ENCODE measurements around the gene PCED1A. TPM values are rescaled to one million over a fixed set of nuclear protein-coding genes. Genes with fewer than 3 reads are reported as not detected.

PCED1A gene
- polyA plus RNA-seq, 1 experiment = 23.5 TPM

DNA sequence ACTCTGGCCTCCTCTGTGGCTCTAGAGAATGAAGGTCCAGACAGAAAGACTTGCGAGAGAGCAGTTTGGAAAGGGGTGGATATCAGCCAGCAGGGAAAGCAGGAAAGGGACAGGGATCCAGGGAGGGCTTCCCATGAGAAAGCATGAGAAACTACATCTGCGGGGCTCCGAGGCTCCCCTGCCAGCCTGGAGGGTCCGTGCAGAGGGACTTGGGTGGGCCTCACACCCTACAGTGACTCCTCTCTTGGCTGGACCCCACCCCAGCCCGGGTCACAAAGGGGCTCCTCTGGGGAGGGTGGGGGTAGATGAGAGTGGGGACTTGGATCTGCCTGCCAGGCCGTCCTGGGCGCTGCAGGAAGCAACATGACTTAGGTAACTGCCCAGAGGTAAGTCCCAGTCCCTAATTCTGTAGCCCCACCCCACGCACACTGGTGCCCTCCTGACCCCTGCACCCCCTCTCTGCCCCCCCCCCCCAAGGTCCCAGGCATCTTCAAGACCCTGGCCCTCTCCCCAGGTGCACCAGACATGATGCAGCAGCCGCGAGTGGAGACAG, 24.3 kb downstream of the PCED1A start, which contains the start of gene TMEM239:
TSS of gene TMEM239 (plus strand) at position 335 of the 553 bp plus-strand sequence. CDS start at position 526, 191 bp downstream.
- ChIA-PET CTCF (no interaction called here), POLR2A (no interaction called here)

GRCh38 chr20:2815242-2815900, 25.1 kb downstream of the PCED1A start:
- Histone ChIP-seq H3K4me3 (ENCODE audit: low read depth, low read length) (no peak overlapping the region), H3K27me3 (ENCODE audit: control insufficient read depth, insufficient read depth, low read length) (no peaks in the 10 kb centered on the region), H3K36me3 (ENCODE audit: control insufficient read depth, insufficient read depth, low read length) (no peaks in the 10 kb centered on the region)
- no peak for DNase-seq (ENCODE audit: low read depth)
- ChIA-PET CTCF (interaction anchor here (0.9 to 1.4 kb wide), 2 partner anchors 36 to 185 kb away, joined by 4 to 8 read pairs; no protein-coding TSS in a partner anchor), POLR2A (no interaction called here)
- no peak for TF ChIP-seq CTCF (IDR thresholded peaks at IDR 0.05; ENCODE audit: insufficient read depth, low read depth, low read length)

More for the DNA sequence above, 24.3 kb downstream of the PCED1A start, which contains the start of gene TMEM239:
- Histone ChIP-seq H3K27me3 (ENCODE audit: control insufficient read depth, insufficient read depth, low read length) (no peaks in the 10 kb centered on the region), H3K4me3 (ENCODE audit: low read depth, low read length) (no peak within 1 kb of the TSS), H3K36me3 (ENCODE audit: control insufficient read depth, insufficient read depth, low read length) (no peaks in the 10 kb centered on the region)
- no peak for DNase-seq (ENCODE audit: low read depth)
- no peak for TF ChIP-seq CTCF (IDR thresholded peaks at IDR 0.05; ENCODE audit: insufficient read depth, low read depth, low read length)

- DNase-seq (ENCODE audit: low read depth) = peak; percentile 91
Measured at GRCh38 chr20:2814587-2815051, 25.8 kb downstream of the PCED1A start, which contains the start of gene C20orf141. TSS of gene C20orf141 (plus strand) at chr20:2814987. CDS start at chr20:2815185, 198 bp downstream.

GRCh38 chr20:2814076-2814475, 26.4 kb downstream of the PCED1A start:
- H3K27me3 ChIP-seq (ENCODE audit: control insufficient read depth, insufficient read depth, low read length) = no peaks in the 10 kb centered on the region
- POLR2A ChIA-PET = no interaction called here
- no peaks in the 10 kb centered on the region for H3K36me3 ChIP-seq (ENCODE audit: control insufficient read depth, insufficient read depth, low read length)
- DNase-seq (ENCODE audit: low read depth) = no peak
- CTCF ChIA-PET = interaction anchor here (1.4 kb wide), 1 partner anchor 37 kb away, joined by 8 read pairs; no protein-coding TSS in a partner anchor
- TF ChIP-seq CTCF (IDR thresholded peaks at IDR 0.05; ENCODE audit: insufficient read depth, low read depth, low read length) = no peak
- no peak overlapping the region for H3K4me3 ChIP-seq (ENCODE audit: low read depth, low read length)

More at GRCh38 chr20:2814587-2815051, 25.8 kb downstream of the PCED1A start, which contains the start of gene C20orf141:
- H3K4me3 ChIP-seq (ENCODE audit: low read depth, low read length) = no peak within 1 kb of the TSS
- ChIA-PET CTCF (interaction anchor here (0.9 to 1.4 kb wide), 2 partner anchors 37 to 186 kb away, joined by 4 to 8 read pairs; no protein-coding TSS in a partner anchor), POLR2A (no interaction called here)
- H3K27me3 ChIP-seq (ENCODE audit: control insufficient read depth, insufficient read depth, low read length) = no peaks in the 10 kb centered on the region
- H3K36me3 ChIP-seq (ENCODE audit: control insufficient read depth, insufficient read depth, low read length) = no peaks in the 10 kb centered on the region
- no peak for TF ChIP-seq CTCF (IDR thresholded peaks at IDR 0.05; ENCODE audit: insufficient read depth, low read depth, low read length)

- H3K27me3 ChIP-seq (ENCODE audit: control insufficient read depth, insufficient read depth, low read length) = peaks cover 4% of the 10 kb centered on the region
- H3K4me3 ChIP-seq (ENCODE audit: low read depth, low read length) = no peak overlapping the region
- ChIA-PET CTCF (no interaction called here), POLR2A (no interaction called here)
- no peak for TF ChIP-seq CTCF (IDR thresholded peaks at IDR 0.05; ENCODE audit: insufficient read depth, low read depth, low read length)
- no peak for DNase-seq (ENCODE audit: low read depth)
- H3K36me3 ChIP-seq (ENCODE audit: control insufficient read depth, insufficient read depth, low read length) = no peaks in the 10 kb centered on the region
Measured at GRCh38 chr20:2812189-2812588, 28.3 kb downstream of the PCED1A start.

Measured in BJ (cell line).